GM12878 (cell line): ENCODE measurements around the gene ZBTB18.

ENCODE experiments used
- BHLHE40 ChIP-seq, 2 experiments: fragments of 450-650 bp in 1 of 2; IDR thresholded peaks; 2 replicates each; pipeline ENCODE4 v1.6.1; 2011 to 2017; ENCODE audit warnings: low read depth in 2 of 2, borderline replicate concordance in 1 of 2, improper control_type of control experiment in 1 of 2, low read length in 1 of 2, mild to moderate bottlenecking in 1 of 2
- CHD2 ChIP-seq: IDR thresholded peaks from 2 replicates; pipeline ENCODE4 v1.6.1; 2011; ENCODE audit warnings: low read depth, low read length, improper control_type of control experiment, borderline replicate concordance
- FOS ChIP-seq: IDR thresholded peaks from 3 replicates; pipeline ENCODE4 v1.6.1; 2011; ENCODE audit warnings: borderline replicate concordance; ENCODE audit not compliant: insufficient read length; ENCODE audit errors: extremely low read depth
- POLR2A ChIP-seq: IDR thresholded peaks from 2 replicates; pipeline ENCODE4 v1.6.1; 2011; ENCODE audit warnings: low read depth, mild to moderate bottlenecking, low read length
- RFX5 ChIP-seq: IDR thresholded peaks from 2 replicates; pipeline ENCODE4 v1.6.1; 2011; ENCODE audit warnings: low read depth, low read length, improper control_type of control experiment
- SMARCA5 ChIP-seq: fragments of 450-650 bp; IDR thresholded peaks from 2 replicates; pipeline ENCODE4 v1.6.1; 2017; ENCODE audit warnings: mild to moderate bottlenecking
- YY1 ChIP-seq: IDR thresholded peaks from 2 replicates; pipeline ENCODE4 v1.6.1; 2011; ENCODE audit warnings: low read depth, mild to moderate bottlenecking, low read length
- TF ChIP-seq, protein P1 (sequence below): fragments of 450-650 bp; IDR thresholded peaks from 2 replicates; pipeline ENCODE4 v1.6.1; 2017; ENCODE audit warnings: borderline replicate concordance
- TF ChIP-seq, protein P2 (sequence below): IDR thresholded peaks from 2 replicates; pipeline ENCODE4 v1.6.1; 2012; ENCODE audit warnings: mild to moderate bottlenecking, low read depth, low read length
- TF ChIP-seq, protein P3 (sequence below), 3 experiments: IDR thresholded peaks in 2 of 3; conservative IDR thresholded peaks in 1 of 3; 2 replicates each; pipeline ENCODE4 v1.5.1; 2011; ENCODE audit warnings: low read depth in 3 of 3, low read length in 3 of 3, mild to moderate bottlenecking in 3 of 3, control low read depth in 2 of 3, moderate library complexity in 2 of 3, inconsistent platforms in 1 of 3, mixed read lengths in 1 of 3; ENCODE audit not compliant: control insufficient read depth in 2 of 3, insufficient read depth in 1 of 3; ENCODE audit errors: extremely low read depth in 1 of 3

DNA sequence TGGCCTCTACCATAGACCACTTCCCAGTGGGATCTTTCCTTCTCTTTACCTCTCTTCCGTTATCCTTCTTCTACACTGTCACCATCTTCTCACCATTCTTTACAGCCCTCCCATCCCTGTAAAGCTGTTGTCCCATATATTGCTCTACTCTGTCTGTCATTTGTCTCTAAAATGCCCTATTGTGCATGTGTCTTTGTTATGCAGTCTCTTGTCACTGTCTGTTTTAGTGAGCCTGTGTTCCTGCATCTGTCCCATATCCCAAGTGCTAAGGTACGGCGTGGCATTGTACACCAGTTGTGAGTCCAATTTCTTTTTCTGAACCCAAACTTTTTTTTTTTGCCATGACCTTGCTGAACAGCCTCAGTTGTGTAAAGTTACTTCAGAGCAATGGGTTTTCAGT is 8.8 kb upstream of the ZBTB18 start:
- TF ChIP-seq BHLHE40 (IDR thresholded peaks at IDR 0.05; ENCODE audit: borderline replicate concordance in 1 of 2, low read depth in 2 of 2, low read length in 1 of 2) (no peak), YY1 (no peak), CHD2 (no peak), SMARCA5 (no peak), POLR2A (no peak), RFX5 (no peak), FOS (no peak)
- TF ChIP-seq, protein P1, sequence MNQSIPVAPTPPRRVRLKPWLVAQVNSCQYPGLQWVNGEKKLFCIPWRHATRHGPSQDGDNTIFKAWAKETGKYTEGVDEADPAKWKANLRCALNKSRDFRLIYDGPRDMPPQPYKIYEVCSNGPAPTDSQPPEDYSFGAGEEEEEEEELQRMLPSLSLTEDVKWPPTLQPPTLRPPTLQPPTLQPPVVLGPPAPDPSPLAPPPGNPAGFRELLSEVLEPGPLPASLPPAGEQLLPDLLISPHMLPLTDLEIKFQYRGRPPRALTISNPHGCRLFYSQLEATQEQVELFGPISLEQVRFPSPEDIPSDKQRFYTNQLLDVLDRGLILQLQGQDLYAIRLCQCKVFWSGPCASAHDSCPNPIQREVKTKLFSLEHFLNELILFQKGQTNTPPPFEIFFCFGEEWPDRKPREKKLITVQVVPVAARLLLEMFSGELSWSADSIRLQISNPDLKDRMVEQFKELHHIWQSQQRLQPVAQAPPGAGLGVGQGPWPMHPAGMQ = no peak
- TF ChIP-seq, protein P2, sequence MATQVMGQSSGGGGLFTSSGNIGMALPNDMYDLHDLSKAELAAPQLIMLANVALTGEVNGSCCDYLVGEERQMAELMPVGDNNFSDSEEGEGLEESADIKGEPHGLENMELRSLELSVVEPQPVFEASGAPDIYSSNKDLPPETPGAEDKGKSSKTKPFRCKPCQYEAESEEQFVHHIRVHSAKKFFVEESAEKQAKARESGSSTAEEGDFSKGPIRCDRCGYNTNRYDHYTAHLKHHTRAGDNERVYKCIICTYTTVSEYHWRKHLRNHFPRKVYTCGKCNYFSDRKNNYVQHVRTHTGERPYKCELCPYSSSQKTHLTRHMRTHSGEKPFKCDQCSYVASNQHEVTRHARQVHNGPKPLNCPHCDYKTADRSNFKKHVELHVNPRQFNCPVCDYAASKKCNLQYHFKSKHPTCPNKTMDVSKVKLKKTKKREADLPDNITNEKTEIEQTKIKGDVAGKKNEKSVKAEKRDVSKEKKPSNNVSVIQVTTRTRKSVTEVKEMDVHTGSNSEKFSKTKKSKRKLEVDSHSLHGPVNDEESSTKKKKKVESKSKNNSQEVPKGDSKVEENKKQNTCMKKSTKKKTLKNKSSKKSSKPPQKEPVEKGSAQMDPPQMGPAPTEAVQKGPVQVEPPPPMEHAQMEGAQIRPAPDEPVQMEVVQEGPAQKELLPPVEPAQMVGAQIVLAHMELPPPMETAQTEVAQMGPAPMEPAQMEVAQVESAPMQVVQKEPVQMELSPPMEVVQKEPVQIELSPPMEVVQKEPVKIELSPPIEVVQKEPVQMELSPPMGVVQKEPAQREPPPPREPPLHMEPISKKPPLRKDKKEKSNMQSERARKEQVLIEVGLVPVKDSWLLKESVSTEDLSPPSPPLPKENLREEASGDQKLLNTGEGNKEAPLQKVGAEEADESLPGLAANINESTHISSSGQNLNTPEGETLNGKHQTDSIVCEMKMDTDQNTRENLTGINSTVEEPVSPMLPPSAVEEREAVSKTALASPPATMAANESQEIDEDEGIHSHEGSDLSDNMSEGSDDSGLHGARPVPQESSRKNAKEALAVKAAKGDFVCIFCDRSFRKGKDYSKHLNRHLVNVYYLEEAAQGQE = no peak
- TF ChIP-seq, protein P3, sequence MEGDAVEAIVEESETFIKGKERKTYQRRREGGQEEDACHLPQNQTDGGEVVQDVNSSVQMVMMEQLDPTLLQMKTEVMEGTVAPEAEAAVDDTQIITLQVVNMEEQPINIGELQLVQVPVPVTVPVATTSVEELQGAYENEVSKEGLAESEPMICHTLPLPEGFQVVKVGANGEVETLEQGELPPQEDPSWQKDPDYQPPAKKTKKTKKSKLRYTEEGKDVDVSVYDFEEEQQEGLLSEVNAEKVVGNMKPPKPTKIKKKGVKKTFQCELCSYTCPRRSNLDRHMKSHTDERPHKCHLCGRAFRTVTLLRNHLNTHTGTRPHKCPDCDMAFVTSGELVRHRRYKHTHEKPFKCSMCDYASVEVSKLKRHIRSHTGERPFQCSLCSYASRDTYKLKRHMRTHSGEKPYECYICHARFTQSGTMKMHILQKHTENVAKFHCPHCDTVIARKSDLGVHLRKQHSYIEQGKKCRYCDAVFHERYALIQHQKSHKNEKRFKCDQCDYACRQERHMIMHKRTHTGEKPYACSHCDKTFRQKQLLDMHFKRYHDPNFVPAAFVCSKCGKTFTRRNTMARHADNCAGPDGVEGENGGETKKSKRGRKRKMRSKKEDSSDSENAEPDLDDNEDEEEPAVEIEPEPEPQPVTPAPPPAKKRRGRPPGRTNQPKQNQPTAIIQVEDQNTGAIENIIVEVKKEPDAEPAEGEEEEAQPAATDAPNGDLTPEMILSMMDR (IDR thresholded peaks at IDR 0.05 in 2 of 3, conservative IDR thresholded peaks at IDR 0.05 in 1 of 3; ENCODE audit: control insufficient read depth in 2 of 3, extremely low read depth in 1 of 3, insufficient read depth in 1 of 3, low read depth in 3 of 3, low read length in 3 of 3) = no peak
